GM21528 (cell line): Measurements from ENCODE around the gene CXCL9.
"Not testable (repeated sequence)": the region's sequence is repeated elsewhere in the genome, so short reads cannot be mapped to it uniquely, and the experiment has no call there.

Experiments used
- ATAC-seq: cut with Tn5 transposase; IDR thresholded peaks from one replicate; pipeline ENCODE4 v1.9.1; 2021; ENCODE audit warnings: mild to moderate bottlenecking, moderate library complexity; ENCODE audit not compliant: unreplicated experiment, low FRiP score

CXCL9 gene

DNA sequence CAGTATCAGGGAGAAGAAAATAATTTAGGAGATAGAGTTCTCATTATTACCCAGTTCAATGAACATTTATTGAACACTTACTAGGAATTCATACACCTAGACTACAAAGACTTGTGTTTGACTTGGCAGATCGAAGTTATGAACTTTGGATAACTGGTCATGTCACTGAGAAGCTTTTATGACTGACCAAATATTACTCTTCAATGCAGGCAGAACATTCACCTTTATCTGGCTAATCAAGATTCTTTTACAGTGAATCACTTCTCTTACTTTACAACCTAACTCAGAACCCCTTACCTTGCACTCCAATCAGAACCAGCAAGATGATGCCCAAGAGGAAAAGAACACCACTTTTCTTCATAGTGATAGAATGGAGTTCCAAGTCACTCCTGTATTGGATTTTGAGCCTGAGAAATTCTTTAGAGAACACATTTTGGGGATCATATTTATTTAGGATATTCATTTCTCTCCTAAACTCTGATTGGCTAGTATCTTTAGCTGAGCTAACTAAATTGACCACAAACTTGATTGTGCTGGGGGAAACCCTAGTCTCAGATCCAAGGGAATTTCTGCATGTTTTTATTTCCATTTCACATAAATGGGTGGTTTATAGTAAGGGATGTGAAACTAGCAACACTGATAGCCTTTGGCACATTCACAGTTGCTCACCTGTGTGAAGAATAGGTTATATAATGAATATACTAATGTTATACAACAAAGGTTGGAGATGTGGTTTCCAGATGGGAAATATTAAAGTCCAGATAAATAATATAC lies at the start of gene CXCL9:
Gene CXCL9, minus strand, starts transcription at position 421 of the 774 bp plus-strand sequence. Its CDS starts 60 bp downstream, at position 361.
- ATAC-seq = no peak

DNA sequence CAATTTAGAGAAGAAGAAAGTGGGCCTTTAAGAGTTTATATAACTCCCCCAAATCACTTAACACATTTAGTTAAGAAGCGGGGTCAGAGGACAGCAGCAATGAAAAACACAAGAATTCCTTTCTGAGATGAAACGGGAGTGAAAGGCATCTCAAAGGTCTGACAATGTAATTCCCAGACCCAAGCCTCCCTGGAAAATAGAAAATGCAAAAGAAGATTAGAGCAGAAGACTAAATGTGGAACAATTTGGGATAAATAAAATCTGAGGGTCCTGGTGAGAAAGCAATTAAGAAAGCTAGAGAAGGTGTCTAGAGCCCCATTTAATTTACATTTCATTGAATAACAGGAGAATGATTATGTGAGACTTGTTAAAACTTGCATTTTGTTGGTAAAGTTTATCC lies 48.1 kb upstream of the CXCL9 start:
- no peak for ATAC-seq

DNA sequence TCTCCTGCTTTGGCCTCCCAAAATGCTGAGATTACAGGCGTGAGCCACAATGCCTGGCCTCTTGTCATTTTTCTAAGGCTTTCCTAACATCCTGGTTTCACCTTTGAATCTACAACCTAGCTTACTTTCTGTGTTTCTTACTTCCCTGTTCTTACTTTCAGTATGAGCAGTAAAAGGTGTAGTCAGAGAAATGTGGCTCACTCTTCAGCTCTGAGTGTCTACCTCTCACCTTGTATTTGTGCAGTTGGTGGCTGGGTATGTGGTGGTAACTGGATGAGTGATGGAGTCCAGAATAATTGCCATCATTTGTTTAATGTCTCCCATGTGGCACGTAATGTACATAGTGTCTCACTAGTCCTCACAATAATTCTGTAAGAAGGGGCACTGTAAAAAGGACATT lies 47.7 kb upstream of the CXCL9 start:
- peak; percentile 99 for ATAC-seq

GRCh38 chr4:76053730-76054129 lies 46.4 kb upstream of the CXCL9 start:
- ATAC-seq = no peak

GRCh38 chr4:76050560-76051050 lies 43.3 kb upstream of the CXCL9 start:
- not testable (repeated sequence) for ATAC-seq

- ATAC-seq = not testable (repeated sequence)
Observed at GRCh38 chr4:76049860-76050416, 42.6 kb upstream of the CXCL9 start.

DNA sequence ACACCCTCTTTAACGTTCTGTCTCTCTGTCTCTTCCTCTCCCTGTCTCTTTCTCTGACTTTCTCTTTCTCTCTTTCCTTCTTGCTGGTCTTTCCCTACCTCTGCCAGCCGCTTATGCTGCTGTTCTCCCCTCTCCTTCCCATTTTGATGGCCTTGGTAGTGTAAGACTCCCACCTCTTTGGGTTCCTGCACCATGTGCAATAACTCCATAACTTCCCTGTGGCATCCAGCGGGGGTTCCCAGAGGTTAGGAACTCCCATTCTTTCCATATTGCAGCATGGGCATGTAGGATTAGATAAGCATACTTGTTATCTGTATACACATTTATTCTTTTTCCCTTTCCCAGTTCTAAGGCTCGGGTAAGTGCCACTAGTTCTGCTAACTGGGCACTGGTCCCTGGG lies 37.4 kb upstream of the CXCL9 start:
- ATAC-seq = not testable (repeated sequence)

GRCh38 chr4:76043306-76043705 lies 36.0 kb upstream of the CXCL9 start:
- ATAC-seq = not testable (repeated sequence)

DNA sequence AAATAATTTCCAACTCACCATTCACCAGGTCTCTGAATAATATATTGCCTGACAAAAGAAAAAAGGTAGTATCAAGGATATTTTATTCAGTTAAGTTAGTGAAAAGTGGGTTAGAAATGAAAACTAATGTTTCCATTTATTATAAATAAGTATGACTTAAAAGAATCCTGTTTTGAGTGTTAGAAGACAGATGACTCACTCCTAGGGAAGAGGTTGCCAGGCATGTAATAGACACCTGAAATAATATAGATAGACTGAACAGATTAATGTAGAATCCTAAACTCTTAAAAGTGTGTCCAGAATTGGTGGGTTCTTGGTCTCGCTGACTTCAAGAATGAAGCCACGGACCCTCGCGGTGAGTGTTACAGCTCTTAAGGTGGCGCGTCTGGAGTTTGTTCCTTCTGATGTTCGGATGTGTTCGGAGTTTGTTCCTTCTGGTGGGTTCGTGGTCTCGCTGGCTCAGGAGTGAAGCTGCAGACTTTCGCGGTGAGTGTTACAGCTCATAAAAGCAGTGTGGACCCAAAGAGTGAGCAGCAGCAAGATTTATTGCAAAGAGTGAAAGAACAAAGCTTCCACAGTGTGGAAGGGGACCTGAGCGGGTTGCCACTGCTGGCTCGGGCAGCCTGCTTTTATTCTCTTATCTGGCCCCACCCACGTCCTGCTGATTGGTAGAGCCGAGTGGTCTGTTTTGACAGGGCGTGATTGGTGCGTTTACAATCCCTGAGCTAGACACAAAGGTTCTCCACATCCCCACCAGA lies 35.1 kb upstream of the CXCL9 start:
- ATAC-seq = not testable (repeated sequence)

DNA sequence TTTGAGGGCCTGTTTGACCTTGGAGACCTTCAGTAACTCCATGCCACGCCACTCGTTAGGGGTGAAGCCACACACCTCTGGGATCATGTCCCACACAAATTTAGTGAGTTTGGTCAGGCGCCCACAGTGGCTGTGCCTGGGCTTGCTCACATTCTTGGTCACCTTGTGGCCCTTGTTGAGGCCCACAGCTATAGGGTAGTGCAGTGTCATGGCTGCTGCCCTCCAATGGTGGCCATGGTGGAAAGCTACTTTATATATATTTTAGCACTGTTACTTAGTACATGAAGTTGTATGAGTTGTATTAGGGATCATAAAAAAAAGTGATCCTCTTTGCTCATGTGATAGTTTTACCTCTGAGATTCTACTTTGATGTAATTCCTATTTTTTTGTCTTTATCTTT lies 29.5 kb upstream of the CXCL9 start:
- no peak for ATAC-seq

- ATAC-seq = no peak
Observed at GRCh38 chr4:76035799-76036380, 28.6 kb upstream of the CXCL9 start, which contains the start of gene CXCL11. CXCL11 (minus strand) TSS chr4:76036070; CDS start chr4:76035987, 83 bp downstream.

GRCh38 chr4:76035141-76035540 lies 27.8 kb upstream of the CXCL9 start:
- no peak for ATAC-seq

DNA sequence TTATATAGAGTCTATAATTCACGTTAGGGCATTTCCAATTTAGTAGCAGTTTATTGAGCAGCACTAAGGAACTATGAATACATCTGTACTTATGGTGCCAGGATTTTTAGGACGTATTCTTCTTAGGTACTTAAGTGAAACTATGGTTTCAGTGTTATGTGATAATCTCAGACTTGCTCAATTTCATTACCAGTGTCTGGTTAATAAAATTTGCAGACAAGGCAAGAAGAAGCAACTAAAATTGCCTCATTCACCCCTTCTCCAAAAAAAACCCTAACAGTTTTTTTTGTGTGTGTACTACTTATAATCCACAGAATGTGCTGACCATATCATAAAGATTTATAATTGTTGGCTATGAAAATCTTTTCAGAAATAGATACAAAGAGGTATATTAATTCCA lies 22.0 kb upstream of the CXCL9 start:
- no peak for ATAC-seq

DNA sequence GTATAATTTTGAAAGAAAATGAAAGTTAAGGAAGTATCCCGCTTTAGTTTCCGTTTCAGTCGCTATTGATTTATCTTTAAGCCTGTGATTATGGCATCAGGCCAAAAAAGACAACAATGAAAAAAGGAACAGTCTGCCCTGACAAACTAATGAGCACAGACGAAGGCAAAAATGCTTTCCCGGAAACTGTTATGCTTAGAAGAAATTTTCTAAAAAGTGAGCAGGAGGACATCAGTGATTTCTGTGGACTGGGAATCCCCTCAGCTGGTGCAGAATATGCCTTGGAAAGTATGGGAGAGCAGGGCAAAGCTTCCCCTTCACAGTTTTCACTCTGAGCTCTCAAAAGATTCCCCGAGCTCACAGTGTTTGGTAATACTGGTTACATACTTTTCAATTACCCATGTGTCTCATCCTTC lies 21.0 kb upstream of the CXCL9 start:
- ATAC-seq = no peak

GRCh38 chr4:76024065-76024464 lies 16.8 kb upstream of the CXCL9 start:
- ATAC-seq = no peak

GRCh38 chr4:76023389-76023788 lies 16.1 kb upstream of the CXCL9 start, which contains the start of gene CXCL10:
CXCL10 (minus strand) TSS chr4:76023497; CDS start chr4:76023431, 66 bp downstream.
- no peak for ATAC-seq

- ATAC-seq = no peak
Observed at GRCh38 chr4:76022677-76023076, 15.4 kb upstream of the CXCL9 start.

- no peak for ATAC-seq
Observed at GRCh38 chr4:76022031-76022430, 14.7 kb upstream of the CXCL9 start.

DNA sequence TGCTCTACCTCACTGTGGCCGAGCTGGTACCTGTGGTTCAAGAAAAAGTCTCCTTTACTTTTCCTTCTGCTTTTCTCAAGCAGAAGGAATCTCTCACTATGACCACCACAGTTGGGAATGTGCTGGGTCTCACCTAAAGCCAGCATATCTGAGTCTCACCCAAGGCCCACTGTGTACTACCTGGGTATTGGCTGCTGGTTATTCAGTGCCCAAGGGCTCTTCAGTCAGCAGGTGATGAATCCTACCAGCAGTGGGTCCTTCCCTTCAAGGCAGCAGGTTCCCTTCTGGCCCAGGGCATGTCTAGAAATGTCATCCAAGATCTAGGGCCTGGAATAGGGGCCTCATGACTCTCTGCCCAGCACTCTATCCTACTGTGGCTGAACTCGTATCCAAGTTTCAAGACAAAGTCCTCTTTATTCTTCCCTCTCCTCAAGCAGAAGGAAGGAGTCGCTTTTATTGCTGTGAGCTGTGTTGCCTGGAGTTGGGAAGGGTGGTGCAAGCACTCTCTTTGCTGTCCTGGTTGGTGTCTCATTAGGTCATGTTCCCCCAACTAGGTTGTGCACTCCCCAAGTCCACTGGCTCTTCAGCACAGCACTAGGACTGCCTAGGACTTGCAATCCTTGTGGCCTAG lies 9.9 kb upstream of the CXCL9 start:
- ATAC-seq = no peak

DNA sequence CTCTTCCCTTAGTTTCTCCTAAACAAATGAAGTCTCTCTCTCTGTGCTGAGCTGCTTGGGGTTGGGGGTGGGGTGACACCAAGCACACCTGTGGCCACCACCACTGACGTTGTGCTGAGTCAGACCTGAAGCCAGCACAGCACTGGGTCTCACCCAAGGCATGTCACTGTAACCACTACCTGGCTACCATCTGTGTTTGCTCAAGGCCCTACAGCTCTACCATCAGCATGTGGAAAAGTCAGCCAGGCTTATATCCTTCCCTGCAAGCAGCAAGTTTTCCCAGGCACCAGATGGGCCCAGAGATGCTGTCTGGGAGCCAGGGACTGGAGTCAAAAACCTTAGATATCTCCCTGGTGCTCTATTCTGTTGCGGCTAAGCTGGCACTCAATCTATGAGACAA lies 9.1 kb upstream of the CXCL9 start:
- peak; percentile 66 for ATAC-seq
